HG02610 (cell line): ENCODE measurements around the gene INSRR.

ENCODE experiments used
- ATAC-seq: cut with Tn5 transposase; IDR thresholded peaks from one replicate; pipeline ENCODE4 v1.9.1; 2021; ENCODE audit warnings: mild to moderate bottlenecking, moderate library complexity; ENCODE audit not compliant: unreplicated experiment

Gene INSRR

GRCh38 chr1:156853761-156854160 lies 5.2 kb downstream of the INSRR start:
- no peak for ATAC-seq

- ATAC-seq = no peak
Measured at GRCh38 chr1:156852418-156852874, 6.5 kb downstream of the INSRR start.

GRCh38 chr1:156851779-156852417 lies 7.0 kb downstream of the INSRR start:
- no peak for ATAC-seq

GRCh38 chr1:156849151-156849496 lies 9.8 kb downstream of the INSRR start:
- no peak for ATAC-seq

GRCh38 chr1:156848461-156849150 lies 10.3 kb downstream of the INSRR start:
- ATAC-seq = no peak

GRCh38 chr1:156847591-156848460 lies 11.1 kb downstream of the INSRR start:
- no peak for ATAC-seq

- no peak for ATAC-seq
Measured at GRCh38 chr1:156846643-156847042, 12.3 kb downstream of the INSRR start.

- no peak for ATAC-seq
Measured at GRCh38 chr1:156845953-156846545, 12.9 kb downstream of the INSRR start.

- no peak for ATAC-seq
Measured at GRCh38 chr1:156845055-156845952, 13.6 kb downstream of the INSRR start.

- no peak for ATAC-seq
Measured at GRCh38 chr1:156844638-156845037, 14.3 kb downstream of the INSRR start.

- ATAC-seq = no peak
Measured at GRCh38 chr1:156844102-156844501, 14.8 kb downstream of the INSRR start.

GRCh38 chr1:156842618-156843300 lies 16.2 kb downstream of the INSRR start:
- no peak for ATAC-seq

GRCh38 chr1:156841295-156841855 lies 17.5 kb downstream of the INSRR start:
- ATAC-seq = no peak

- ATAC-seq = no peak
Measured at GRCh38 chr1:156840898-156841279, 18.0 kb downstream of the INSRR start.

- ATAC-seq = no peak
Measured at GRCh38 chr1:156840186-156840897, 18.6 kb downstream of the INSRR start.

- no peak for ATAC-seq
Measured at GRCh38 chr1:156839426-156840109, 19.3 kb downstream of the INSRR start.

- no peak for ATAC-seq
Measured at GRCh38 chr1:156838972-156839371, 19.9 kb downstream of the INSRR start.

- no peak for ATAC-seq
Measured at GRCh38 chr1:156836892-156837291, 22.0 kb downstream of the INSRR start.
